GM21528 (cell line): Measurements from ENCODE around the gene PHF21B.

Experiments
- ATAC-seq: cut with Tn5 transposase; IDR thresholded peaks from one replicate; pipeline ENCODE4 v1.9.1; 2021; ENCODE audit warnings: mild to moderate bottlenecking, moderate library complexity; ENCODE audit not compliant: unreplicated experiment, low FRiP score

The PHF21B gene

DNA sequence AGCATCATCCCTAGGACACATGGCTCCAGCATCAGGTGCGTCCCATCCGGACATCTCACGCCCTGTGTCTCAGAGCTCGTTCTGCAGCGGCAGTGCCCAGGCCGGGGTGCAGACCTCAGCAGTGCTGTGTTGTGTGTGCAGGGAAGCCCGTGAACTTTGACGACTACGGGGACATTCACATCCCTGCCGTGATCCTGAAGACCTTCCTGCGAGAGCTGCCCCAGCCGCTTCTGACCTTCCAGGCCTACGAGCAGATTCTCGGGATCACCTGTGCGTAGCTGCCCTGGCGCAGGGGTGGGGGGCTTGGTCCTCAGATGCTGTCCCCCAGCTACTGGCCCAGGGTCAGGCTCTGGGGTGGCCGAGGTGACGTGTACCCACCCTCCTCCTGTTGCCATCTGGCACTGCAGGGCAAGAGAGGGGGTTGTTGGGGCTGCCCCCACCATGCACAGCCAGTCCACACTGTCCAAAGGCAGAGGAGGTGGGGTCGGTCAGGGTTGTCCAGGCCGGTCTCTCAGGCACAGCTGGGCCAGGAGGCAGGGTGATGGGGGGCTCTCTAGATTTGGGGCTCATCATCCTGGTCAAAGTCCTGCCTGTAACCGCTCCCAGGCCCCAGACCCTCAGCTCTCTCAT, 160.9 kb downstream of the PHF21B start:
- ATAC-seq: no peak

GRCh38 chr22:44848296-44848741, 161.5 kb downstream of the PHF21B start:
- no peak for ATAC-seq

GRCh38 chr22:44847892-44848291, 161.9 kb downstream of the PHF21B start:
- no peak for ATAC-seq

DNA sequence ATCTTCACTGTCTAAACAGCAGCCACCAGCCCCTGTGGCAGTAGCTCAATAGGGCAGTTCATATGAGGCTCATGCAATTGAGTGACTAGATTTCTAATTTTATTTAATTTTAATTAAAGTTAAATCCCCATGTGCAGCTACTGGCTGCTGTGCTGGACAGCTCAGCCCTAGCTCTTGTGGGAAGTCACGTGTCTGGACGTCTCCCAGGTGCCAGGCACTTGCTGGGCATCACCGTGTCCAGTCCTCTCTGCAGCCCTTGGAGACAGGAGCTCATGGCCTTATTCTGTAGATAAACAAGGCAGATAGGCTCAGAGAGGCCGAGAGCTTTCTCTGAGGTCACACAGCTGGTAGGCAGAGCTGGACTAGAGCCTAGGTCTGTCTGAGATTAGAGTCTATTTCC, 162.4 kb downstream of the PHF21B start:
- no peak for ATAC-seq

DNA sequence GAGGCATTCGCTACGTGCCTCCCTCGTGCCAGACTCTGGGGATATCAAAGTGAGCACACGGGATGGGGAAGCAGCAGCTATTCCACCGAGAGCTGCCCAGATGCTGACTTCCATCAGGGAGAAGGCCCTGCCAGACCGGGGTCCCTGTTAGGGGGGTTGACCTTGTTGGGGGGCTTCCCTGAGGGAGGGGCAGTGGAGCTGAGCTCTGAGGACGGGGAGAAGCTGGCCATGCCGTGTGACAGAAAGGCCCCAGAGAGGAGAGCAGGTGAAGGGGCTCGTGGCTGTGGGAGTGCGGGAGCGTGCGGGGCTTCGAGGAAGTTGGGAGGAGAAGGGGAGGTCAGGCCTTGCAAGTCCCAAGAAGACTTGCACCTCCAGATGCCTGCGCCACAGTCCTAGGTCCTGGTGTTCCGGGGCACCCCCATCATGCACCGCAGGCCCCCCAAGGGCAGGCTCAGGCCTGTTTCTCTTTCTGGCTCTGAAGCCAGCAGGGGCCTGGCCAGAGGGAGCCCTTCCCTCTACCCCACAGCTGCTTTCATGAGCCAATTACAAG, 163.0 kb downstream of the PHF21B start:
- ATAC-seq: no peak

GRCh38 chr22:44845796-44846720, 163.7 kb downstream of the PHF21B start:
- no peak for ATAC-seq

GRCh38 chr22:44845191-44845590, 164.6 kb downstream of the PHF21B start:
- no peak for ATAC-seq

GRCh38 chr22:44842417-44842816, 167.4 kb downstream of the PHF21B start:
- ATAC-seq: no peak

- ATAC-seq: no peak
Measured at GRCh38 chr22:44840611-44841322, 169.0 kb downstream of the PHF21B start.

- ATAC-seq: no peak
Measured at GRCh38 chr22:44839721-44840120, 170.1 kb downstream of the PHF21B start.

- ATAC-seq: no peak
Measured at GRCh38 chr22:44839061-44839460, 170.7 kb downstream of the PHF21B start.

DNA sequence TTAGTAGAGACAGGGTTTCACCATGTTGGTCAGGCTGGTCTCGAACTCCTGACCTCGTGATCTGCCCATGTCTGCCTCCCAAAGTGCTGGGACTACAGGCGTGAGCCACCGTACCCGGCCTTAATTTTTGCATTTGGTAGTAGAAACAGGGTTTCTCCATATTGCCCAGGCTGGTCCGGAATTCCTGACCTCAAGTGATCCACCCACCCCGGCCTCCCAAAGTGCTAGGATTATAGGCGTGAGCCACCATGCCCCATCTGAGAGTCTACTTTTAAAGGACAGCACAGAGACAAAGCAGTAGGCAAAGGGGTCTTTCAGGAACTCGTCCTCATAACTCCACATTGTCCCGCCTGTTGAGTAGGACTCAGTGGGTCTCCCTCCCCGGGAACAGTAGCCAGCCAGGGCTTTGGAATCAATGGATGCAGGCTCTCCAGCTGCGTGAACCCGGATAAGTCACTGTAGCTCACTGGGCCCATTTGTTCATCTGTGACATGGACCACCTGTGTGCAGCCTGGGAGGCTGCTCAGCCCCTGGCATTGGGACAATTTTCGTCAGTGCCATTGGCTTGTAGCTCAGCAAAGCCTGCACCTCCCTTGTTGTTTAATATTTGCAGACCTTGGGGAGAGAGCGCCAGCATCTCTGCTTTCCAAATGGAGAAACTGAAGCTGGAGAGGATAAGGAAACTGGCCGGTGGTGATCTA, 171.3 kb downstream of the PHF21B start:
- ATAC-seq: no peak

GRCh38 chr22:44837481-44837880, 172.3 kb downstream of the PHF21B start:
- no peak for ATAC-seq

GRCh38 chr22:44834065-44834464, 175.7 kb downstream of the PHF21B start:
- no peak for ATAC-seq

DNA sequence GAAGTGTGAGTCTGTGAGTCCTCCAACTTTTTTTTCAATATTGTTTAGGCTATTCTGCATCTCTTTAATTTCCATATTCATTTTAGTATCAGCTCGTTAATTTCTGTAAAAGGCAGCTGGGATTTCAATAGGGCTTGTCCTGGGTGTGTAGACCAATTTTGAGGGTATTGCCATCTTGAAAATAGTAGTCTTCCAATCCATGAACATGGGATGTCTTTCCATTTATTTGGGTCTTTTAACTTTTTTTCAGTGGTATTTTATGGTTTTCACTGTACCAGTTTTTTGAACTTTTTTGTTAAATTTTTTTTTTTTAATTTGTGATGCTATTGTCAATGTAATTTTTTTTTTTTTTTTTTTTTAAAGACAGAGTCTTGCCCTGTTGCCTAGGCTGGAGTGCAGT, 177.9 kb downstream of the PHF21B start:
- ATAC-seq: no peak
